ENCODE results near the gene IRF1. TPM values are rescaled to one million over a fixed set of nuclear protein-coding genes. Genes with fewer than 3 reads are reported as not detected.

IRF1 gene
- total and polyA plus RNA-seq, 4 donors = 9.5 to 42.6 (median 24.7) TPM

DNA sequence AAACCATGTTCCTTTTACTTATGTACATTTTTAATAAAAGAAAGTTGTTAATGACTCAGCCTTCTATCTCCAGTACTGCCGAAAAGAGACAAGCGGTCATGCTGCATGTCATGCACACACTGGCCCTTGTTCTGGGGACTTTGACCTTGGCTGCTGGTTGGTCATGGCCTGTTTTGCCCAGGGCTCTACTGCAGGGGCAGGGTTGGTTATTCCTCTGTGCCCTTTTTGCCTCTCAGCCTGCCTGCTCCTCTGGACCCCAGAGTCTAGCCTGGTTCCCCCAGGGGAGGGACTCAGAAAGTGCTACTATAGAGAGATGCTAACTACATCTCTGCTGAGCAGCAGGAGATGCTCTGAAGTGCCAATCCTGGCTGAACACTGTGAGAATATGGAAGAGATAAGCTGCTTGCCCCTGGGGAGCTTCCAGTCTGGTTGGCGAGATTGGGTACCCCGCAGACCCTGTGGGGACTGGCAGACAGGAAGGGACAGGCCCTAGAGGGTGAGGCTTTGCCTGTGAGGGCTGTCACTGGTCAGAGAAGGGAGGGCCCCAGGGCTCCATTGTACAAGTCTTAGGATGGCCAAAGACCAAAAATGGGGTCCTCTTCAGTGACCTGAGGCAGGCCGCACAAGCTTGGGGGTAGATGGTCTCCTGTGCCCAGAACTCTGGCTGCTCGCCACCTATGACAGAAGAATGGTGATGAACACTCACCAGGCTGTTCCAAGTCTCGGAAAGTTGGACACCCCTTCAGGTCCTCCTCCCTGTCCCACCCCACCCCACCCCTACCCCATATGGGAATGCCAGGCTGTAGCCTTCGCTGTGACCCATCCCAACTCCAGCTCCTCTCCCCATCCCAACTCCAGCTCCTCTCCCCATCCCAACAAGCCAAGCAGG, 14.3 kb downstream of the IRF1 start (continued):
- TF ChIP-seq, protein P1, sequence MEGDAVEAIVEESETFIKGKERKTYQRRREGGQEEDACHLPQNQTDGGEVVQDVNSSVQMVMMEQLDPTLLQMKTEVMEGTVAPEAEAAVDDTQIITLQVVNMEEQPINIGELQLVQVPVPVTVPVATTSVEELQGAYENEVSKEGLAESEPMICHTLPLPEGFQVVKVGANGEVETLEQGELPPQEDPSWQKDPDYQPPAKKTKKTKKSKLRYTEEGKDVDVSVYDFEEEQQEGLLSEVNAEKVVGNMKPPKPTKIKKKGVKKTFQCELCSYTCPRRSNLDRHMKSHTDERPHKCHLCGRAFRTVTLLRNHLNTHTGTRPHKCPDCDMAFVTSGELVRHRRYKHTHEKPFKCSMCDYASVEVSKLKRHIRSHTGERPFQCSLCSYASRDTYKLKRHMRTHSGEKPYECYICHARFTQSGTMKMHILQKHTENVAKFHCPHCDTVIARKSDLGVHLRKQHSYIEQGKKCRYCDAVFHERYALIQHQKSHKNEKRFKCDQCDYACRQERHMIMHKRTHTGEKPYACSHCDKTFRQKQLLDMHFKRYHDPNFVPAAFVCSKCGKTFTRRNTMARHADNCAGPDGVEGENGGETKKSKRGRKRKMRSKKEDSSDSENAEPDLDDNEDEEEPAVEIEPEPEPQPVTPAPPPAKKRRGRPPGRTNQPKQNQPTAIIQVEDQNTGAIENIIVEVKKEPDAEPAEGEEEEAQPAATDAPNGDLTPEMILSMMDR (IDR thresholded peaks at IDR 0.05; ENCODE audit: low read depth, low read length, missing input control) = no peak
- TF ChIP-seq RXRA (IDR thresholded peaks at IDR 0.05) (peak; percentile 47 to 72), TAF1 (conservative IDR thresholded peaks at IDR 0.05) (peak; percentile 35), HNF4A (conservative IDR thresholded peaks at IDR 0.05) (peak; percentile 89 to 90), FOXA1 (IDR thresholded peaks at IDR 0.05) (peak; percentile 26)
- TF ChIP-seq, protein P2, sequence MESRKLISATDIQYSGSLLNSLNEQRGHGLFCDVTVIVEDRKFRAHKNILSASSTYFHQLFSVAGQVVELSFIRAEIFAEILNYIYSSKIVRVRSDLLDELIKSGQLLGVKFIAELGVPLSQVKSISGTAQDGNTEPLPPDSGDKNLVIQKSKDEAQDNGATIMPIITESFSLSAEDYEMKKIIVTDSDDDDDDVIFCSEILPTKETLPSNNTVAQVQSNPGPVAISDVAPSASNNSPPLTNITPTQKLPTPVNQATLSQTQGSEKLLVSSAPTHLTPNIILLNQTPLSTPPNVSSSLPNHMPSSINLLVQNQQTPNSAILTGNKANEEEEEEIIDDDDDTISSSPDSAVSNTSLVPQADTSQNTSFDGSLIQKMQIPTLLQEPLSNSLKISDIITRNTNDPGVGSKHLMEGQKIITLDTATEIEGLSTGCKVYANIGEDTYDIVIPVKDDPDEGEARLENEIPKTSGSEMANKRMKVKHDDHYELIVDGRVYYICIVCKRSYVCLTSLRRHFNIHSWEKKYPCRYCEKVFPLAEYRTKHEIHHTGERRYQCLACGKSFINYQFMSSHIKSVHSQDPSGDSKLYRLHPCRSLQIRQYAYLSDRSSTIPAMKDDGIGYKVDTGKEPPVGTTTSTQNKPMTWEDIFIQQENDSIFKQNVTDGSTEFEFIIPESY (IDR thresholded peaks at IDR 0.05) = no peak

GRCh38 chr5:132475497-132475882, 15.1 kb downstream of the IRF1 start:
- Histone ChIP-seq H3K9me3 (ENCODE audit: control insufficient read depth in 4 of 4, low read length in 3 of 4) (no peaks in the 10 kb centered on the region), H3K4me1 (ENCODE audit: control insufficient read depth in 4 of 4, insufficient read depth in 4 of 4, low read length in 3 of 4) (peaks cover 13 to 36% (median 23%) of the 10 kb centered on the region in 4 donors), H3K36me3 (ENCODE audit: control insufficient read depth in 4 of 4, insufficient read depth in 3 of 4, low read depth in 1 of 4, low read length in 3 of 4) (peaks cover 0 to 1% (median 0%) of the 10 kb centered on the region in 4 donors), H3K27ac (ENCODE audit: low read depth in 1 of 2, low read length in 2 of 2) (peak overlapping the region; percentile 68 to 76), H3K9ac (ENCODE audit: low read depth in 1 of 2, low read length in 2 of 2) (peak overlapping the region in 1 of 2 donors; percentile 51), H3K27me3 (ENCODE audit: control insufficient read depth in 4 of 4, insufficient read depth in 4 of 4, low read length in 3 of 4) (no peaks in the 10 kb centered on the region), H3K4me3 (ENCODE audit: low read depth in 1 of 3, low read length in 3 of 3) (no peak overlapping the region)
- DNase-seq (ENCODE audit: low spot score) = no peak
- 31% methylated on average over 6 of the region's 6 CpGs for WGBS
- TF ChIP-seq SP1 (IDR thresholded peaks at IDR 0.05) (no peak), JUND (IDR thresholded peaks at IDR 0.05) (no peak), YY1 (IDR thresholded peaks at IDR 0.05) (no peak), FOXA1 (IDR thresholded peaks at IDR 0.05) (no peak), GABPA (IDR thresholded peaks at IDR 0.05 in 1 of 2, conservative IDR thresholded peaks at IDR 0.05 in 1 of 2) (no peak), EGR1 (IDR thresholded peaks at IDR 0.05; ENCODE audit: low read depth in 2 of 2) (no peak), HNF4A (conservative IDR thresholded peaks at IDR 0.05) (no peak), RXRA (IDR thresholded peaks at IDR 0.05) (no peak), MAX (IDR thresholded peaks at IDR 0.05) (no peak), NR2F2 (IDR thresholded peaks at IDR 0.05) (no peak), FOXA2 (IDR thresholded peaks at IDR 0.05) (no peak), HNF4G (IDR thresholded peaks at IDR 0.05) (no peak), TAF1 (conservative IDR thresholded peaks at IDR 0.05) (no peak), RAD21 (IDR thresholded peaks at IDR 0.05) (no peak)
- TF ChIP-seq, protein P1 (IDR thresholded peaks at IDR 0.05; ENCODE audit: low read depth, low read length, missing input control) = no peak
- TF ChIP-seq, protein P2 (IDR thresholded peaks at IDR 0.05) = no peak
- TF ChIP-seq, protein P3, sequence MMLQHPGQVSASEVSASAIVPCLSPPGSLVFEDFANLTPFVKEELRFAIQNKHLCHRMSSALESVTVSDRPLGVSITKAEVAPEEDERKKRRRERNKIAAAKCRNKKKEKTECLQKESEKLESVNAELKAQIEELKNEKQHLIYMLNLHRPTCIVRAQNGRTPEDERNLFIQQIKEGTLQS (IDR thresholded peaks at IDR 0.05) = no peak
- TF ChIP-seq, protein P4, sequence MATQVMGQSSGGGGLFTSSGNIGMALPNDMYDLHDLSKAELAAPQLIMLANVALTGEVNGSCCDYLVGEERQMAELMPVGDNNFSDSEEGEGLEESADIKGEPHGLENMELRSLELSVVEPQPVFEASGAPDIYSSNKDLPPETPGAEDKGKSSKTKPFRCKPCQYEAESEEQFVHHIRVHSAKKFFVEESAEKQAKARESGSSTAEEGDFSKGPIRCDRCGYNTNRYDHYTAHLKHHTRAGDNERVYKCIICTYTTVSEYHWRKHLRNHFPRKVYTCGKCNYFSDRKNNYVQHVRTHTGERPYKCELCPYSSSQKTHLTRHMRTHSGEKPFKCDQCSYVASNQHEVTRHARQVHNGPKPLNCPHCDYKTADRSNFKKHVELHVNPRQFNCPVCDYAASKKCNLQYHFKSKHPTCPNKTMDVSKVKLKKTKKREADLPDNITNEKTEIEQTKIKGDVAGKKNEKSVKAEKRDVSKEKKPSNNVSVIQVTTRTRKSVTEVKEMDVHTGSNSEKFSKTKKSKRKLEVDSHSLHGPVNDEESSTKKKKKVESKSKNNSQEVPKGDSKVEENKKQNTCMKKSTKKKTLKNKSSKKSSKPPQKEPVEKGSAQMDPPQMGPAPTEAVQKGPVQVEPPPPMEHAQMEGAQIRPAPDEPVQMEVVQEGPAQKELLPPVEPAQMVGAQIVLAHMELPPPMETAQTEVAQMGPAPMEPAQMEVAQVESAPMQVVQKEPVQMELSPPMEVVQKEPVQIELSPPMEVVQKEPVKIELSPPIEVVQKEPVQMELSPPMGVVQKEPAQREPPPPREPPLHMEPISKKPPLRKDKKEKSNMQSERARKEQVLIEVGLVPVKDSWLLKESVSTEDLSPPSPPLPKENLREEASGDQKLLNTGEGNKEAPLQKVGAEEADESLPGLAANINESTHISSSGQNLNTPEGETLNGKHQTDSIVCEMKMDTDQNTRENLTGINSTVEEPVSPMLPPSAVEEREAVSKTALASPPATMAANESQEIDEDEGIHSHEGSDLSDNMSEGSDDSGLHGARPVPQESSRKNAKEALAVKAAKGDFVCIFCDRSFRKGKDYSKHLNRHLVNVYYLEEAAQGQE (IDR thresholded peaks at IDR 0.05) = no peak

Data from liver (tissue), 9 donors.